Fibroblast of the aortic adventitia (primary cell): ENCODE results near the gene SLC7A4. TPM values are rescaled to one million over a fixed set of nuclear protein-coding genes. Genes with fewer than 3 reads are reported as not detected.

Source experiments
- DNase-seq: peaks from one replicate; pipeline ENCODE4 v3.0.0-alpha.2; 2010; ENCODE audit warnings: low read depth
- H3K4me3 ChIP-seq: 2 replicates; pipeline ENCODE4 v1.5.1; 2011; ENCODE audit warnings: low read depth, mild to moderate bottlenecking, control low read depth, low read length, moderate library complexity
- CTCF ChIP-seq: IDR thresholded peaks from 2 replicates; pipeline ENCODE4 v1.5.1; 2011; ENCODE audit warnings: mild to moderate bottlenecking, low read length, control low read depth, inconsistent platforms; ENCODE audit not compliant: insufficient read depth
- total RNA-seq: library from RNA; depleted of rRNA; stranded (reverse); fragments of >200 nt; gene quantifications from 2 replicates; pipeline ENCODE4 v1.2.3, GENCODE V29; 2012; ENCODE audit warnings: low replicate concordance

The SLC7A4 gene
- total RNA-seq, 1 donor: 0.09 TPM

- peak overlapping the region; percentile 84 for H3K4me3 ChIP-seq
- peak; percentile 9 for DNase-seq
- TF ChIP-seq CTCF: no peak
Measured at GRCh38 chr22:21000987-21001600, 31.3 kb downstream of the SLC7A4 start.

GRCh38 chr22:21000207-21000986 lies 32.0 kb downstream of the SLC7A4 start:
- H3K4me3 ChIP-seq: peak overlapping the region; percentile 84
- DNase-seq: peak; percentile 21
- no peak for TF ChIP-seq CTCF

- no peak for DNase-seq
- H3K4me3 ChIP-seq: no peak overlapping the region
- no peak for TF ChIP-seq CTCF
Measured at GRCh38 chr22:20999350-21000206, 32.8 kb downstream of the SLC7A4 start.

- TF ChIP-seq CTCF: no peak
- DNase-seq: peak; percentile 19
- H3K4me3 ChIP-seq: no peak overlapping the region
Measured at GRCh38 chr22:20998411-20999336, 33.7 kb downstream of the SLC7A4 start.

GRCh38 chr22:20997536-20998257 lies 34.7 kb downstream of the SLC7A4 start:
- H3K4me3 ChIP-seq: no peak overlapping the region
- DNase-seq: no peak
- no peak for TF ChIP-seq CTCF
